SK-N-SH (cell line): ENCODE data around the gene WFIKKN1. TPM values are rescaled to one million over a fixed set of nuclear protein-coding genes. Genes with fewer than 3 reads are reported as not detected.

ENCODE experiments used
- CTCF ChIA-PET: fragments of 300-600, 350-600 bp; formaldehyde crosslinking; extraction: SDS; loops from one replicate; lab custom pipeline; 2021; lab: Yijun Ruan, JAX
- POLR2A ChIA-PET: fragments of 350-600 bp; sonication (Branson Sonifier 250); formaldehyde crosslinking; extraction: SDS; loops from one replicate; lab custom pipeline; 2020; ENCODE audit warnings: antibody characterized with exemption, inconsistent platforms; lab: Yijun Ruan, JAX
- DNase-seq: peaks from one replicate; pipeline ENCODE4 v3.0.0; 2012
- H2AFZ ChIP-seq: fragments of 200-600 bp; sonication (generic); 2 replicates; pipeline ENCODE4 v1.8.1; 2016; ENCODE audit warnings: antibody characterized with exemption, mild to moderate bottlenecking, low read depth
- H3F3A ChIP-seq: fragments of 200-600 bp; sonication (generic); replicated peaks from 2 replicates; pipeline ENCODE3; 2016; ENCODE audit warnings: antibody characterized with exemption, mild to moderate bottlenecking; ENCODE audit not compliant: insufficient read depth
- H3K27ac ChIP-seq, 2 experiments: fragments of 200-500 bp in 1 of 2; fragments of 200-600 bp in 1 of 2; sonication (Bioruptor generic) in 1 of 2; sonication (generic), shearing (Covaris generic) in 1 of 2; 2 replicates each; pipeline versions ENCODE4 v1.5.1 to v1.6.1; 2014 to 2016; ENCODE audit warnings: low read depth in 2 of 2, inconsistent platforms in 1 of 2, low read length in 1 of 2, mild to moderate bottlenecking in 1 of 2, mixed read lengths in 1 of 2
- H3K27me3 ChIP-seq: fragments of 200-600 bp; sonication (generic), shearing (Covaris generic); 2 replicates; pipeline ENCODE4 v1.6.1; 2016; ENCODE audit warnings: mixed run types; ENCODE audit not compliant: insufficient read depth
- H3K36me3 ChIP-seq, 2 experiments: fragments of 200-500 bp in 1 of 2; fragments of 200-600 bp in 1 of 2; sonication (Bioruptor generic) in 1 of 2; sonication (generic) in 1 of 2; replicated peaks in 1 of 2; 2 replicates each; pipeline versions ENCODE3 to v1.5.1; 2014 to 2016; ENCODE audit warnings: low read length in 1 of 2, mild to moderate bottlenecking in 1 of 2; ENCODE audit not compliant: insufficient read depth in 2 of 2, control insufficient read depth in 1 of 2
- H3K4me1 ChIP-seq, 2 experiments: fragments of 200-500 bp in 1 of 2; fragments of 200-600 bp in 1 of 2; sonication (Bioruptor generic) in 1 of 2; sonication (generic), shearing (Covaris generic) in 1 of 2; 2 replicates each; pipeline versions ENCODE4 v1.5.1 to v1.6.1; 2014 to 2016; ENCODE audit warnings: low read depth in 1 of 2, low read length in 1 of 2, mixed run types in 1 of 2; ENCODE audit not compliant: insufficient read depth in 2 of 2, control insufficient read depth in 1 of 2
- H3K4me2 ChIP-seq: fragments of 200-600 bp; sonication (generic), shearing (Covaris generic); 2 replicates; pipeline ENCODE4 v1.6.1; 2017; ENCODE audit warnings: mixed run types
- H3K4me3 ChIP-seq, 2 experiments: fragments of 200-500 bp in 1 of 2; fragments of 200-600 bp in 1 of 2; sonication (Bioruptor generic) in 1 of 2; sonication (generic), shearing (Covaris generic) in 1 of 2; 2 replicates each; pipeline versions ENCODE4 v1.5.1 to v1.8.1; 2014 to 2016; ENCODE audit warnings: low read depth in 2 of 2, inconsistent platforms in 1 of 2, low read length in 1 of 2, mild to moderate bottlenecking in 1 of 2, mixed read lengths in 1 of 2, moderate library complexity in 1 of 2
- H3K79me2 ChIP-seq: fragments of 200-600 bp; sonication (generic); 2 replicates; pipeline ENCODE4 v1.8.1; 2017; ENCODE audit warnings: mild to moderate bottlenecking; ENCODE audit not compliant: insufficient read depth
- H3K9ac ChIP-seq: fragments of 200-600 bp; sonication (generic); 2 replicates; pipeline ENCODE4 v1.6.1; 2017; ENCODE audit warnings: mixed run types
- H3K9me2 ChIP-seq: fragments of 200-600 bp; sonication (generic); 2 replicates; pipeline ENCODE4 v1.6.1; 2017; ENCODE audit warnings: mixed run types
- H3K9me3 ChIP-seq: fragments of 200-600 bp; sonication (generic); 2 replicates; pipeline ENCODE4 v1.6.1; 2017; ENCODE audit warnings: mixed run types, mild to moderate bottlenecking, moderate library complexity
- H4K20me1 ChIP-seq: fragments of 200-600 bp; sonication (generic); 2 replicates; pipeline ENCODE4 v1.6.1; 2017; ENCODE audit warnings: mild to moderate bottlenecking, mixed run types; ENCODE audit not compliant: insufficient read depth
- ELF1 ChIP-seq: IDR thresholded peaks from 2 replicates; pipeline ENCODE4 v1.4.0; 2012
- FOSL2 ChIP-seq: IDR thresholded peaks from 2 replicates; pipeline ENCODE4 v1.4.0; 2012; ENCODE audit warnings: low read depth, mild to moderate bottlenecking, moderate library complexity, borderline replicate concordance
- JUND ChIP-seq: IDR thresholded peaks from 2 replicates; pipeline ENCODE4 v1.4.0; 2012
- NFIC ChIP-seq: IDR thresholded peaks from 2 replicates; pipeline ENCODE4 v1.4.0; 2012; ENCODE audit warnings: borderline replicate concordance
- NRF1 ChIP-seq: IDR thresholded peaks from 2 replicates; pipeline ENCODE4 v1.6.1; 2012; ENCODE audit warnings: low read depth, mild to moderate bottlenecking, low read length
- RAD21 ChIP-seq: IDR thresholded peaks from 2 replicates; pipeline ENCODE4 v1.6.1; 2012; ENCODE audit warnings: mild to moderate bottlenecking, low read length
- SIN3A ChIP-seq: IDR thresholded peaks from 2 replicates; pipeline ENCODE4 v1.6.1; 2012; ENCODE audit warnings: low read depth, mild to moderate bottlenecking, low read length, moderate library complexity, borderline replicate concordance
- SMC3 ChIP-seq: IDR thresholded peaks from 2 replicates; pipeline ENCODE4 v1.6.1; 2012; ENCODE audit warnings: low read depth, low read length, improper control_type of control experiment
- TCF12 ChIP-seq: IDR thresholded peaks from 2 replicates; pipeline ENCODE4 v1.4.0; 2012
- WGBS: methylation state at CpG from one replicate; pipeline ENCODE4 v1.1.6; 2017; ENCODE audit warnings: low lambda C conversion rate; 5-methylcytosine and 5-hydroxymethylcytosine counted together
- polyA plus RNA-seq, 3 experiments: library from polyadenylated mRNA; depleted of rRNA; stranded (reverse); fragments of >200 nt; gene quantifications; 2 replicates each; pipeline ENCODE4 v1.2.3, GENCODE V29; 2012
- TF ChIP-seq, protein P1 (sequence below): IDR thresholded peaks from 2 replicates; pipeline ENCODE4; 2012
- TF ChIP-seq, protein P2 (sequence below): IDR thresholded peaks from 2 replicates; pipeline ENCODE4 v1.4.0; 2012; ENCODE audit warnings: low read depth

WFIKKN1 gene
- polyA plus RNA-seq, 1 of the 3 experiments (the other 2 are of a cell fraction), result 0.16 TPM

DNA sequence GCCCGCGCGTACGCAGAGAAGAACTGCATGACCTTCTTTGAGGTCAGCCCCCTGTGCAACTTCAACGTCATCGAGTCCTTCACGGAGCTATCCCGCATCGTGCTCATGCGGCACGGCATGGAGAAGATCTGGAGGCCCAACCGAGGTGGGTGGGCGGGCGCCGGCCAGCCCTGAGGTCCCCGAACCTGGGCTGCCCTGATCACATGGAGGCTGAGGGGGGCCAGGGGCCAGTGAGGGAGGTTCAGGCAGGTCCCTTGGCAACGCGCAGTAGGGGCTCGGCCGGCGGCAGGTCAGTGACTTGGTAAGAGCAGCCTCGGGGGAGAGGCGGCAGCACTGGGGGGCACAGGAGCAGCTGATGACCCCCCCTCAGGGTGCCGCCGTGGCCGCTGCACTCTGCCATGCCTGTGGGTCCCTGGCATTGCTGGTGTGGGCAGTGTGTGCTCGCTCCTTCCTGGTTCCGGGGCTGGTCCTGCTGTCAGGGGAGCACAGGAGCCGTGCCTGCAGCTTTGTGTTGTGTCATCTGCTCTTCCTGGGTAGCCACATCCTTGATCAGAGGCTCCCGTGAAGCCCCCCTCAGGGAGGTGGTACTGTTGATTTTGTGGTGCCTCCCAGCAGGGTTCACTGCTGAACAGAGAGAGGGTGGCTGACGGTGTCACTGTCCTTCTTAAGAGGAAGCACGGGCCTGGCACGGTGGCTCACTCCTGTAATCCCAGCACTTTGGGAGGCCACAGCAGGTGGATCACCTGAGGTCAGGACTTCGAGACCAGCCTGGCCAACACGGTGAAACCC is 4.6 kb upstream of the WFIKKN1 start:
- peak overlapping the region; percentile 28; the same call in 1 of the 2 replicates for H3K9ac ChIP-seq
- peaks cover 5% of the 10 kb centered on the region; the same call in 1 of the 2 replicates for H3K79me2 ChIP-seq
- H3K36me3 ChIP-seq, result peaks cover 0 to 3% of the 10 kb centered on the region in 2 experiments
- H2AFZ ChIP-seq, result no peak overlapping the region
- H3K27ac ChIP-seq, result peak overlapping the region in 1 of 2 experiments; percentile 91; a peak in 2 of 4 replicates
- no peaks in the 10 kb centered on the region for H3K9me3 ChIP-seq
- ChIA-PET POLR2A (no interaction called here), CTCF (interaction anchor here (2.6 kb wide), 1 partner anchor 22 kb away, joined by 12 read pairs; no protein-coding TSS in a partner anchor)
- 95% methylated on average over 25 of the region's 35 CpGs for WGBS
- H3K4me3 ChIP-seq, result no peak overlapping the region
- no peaks in the 10 kb centered on the region for H4K20me1 ChIP-seq
- H3K27me3 ChIP-seq, result no peaks in the 10 kb centered on the region
- peaks cover 10 to 37% of the 10 kb centered on the region in 2 experiments; a peak in 3 of 4 replicates for H3K4me1 ChIP-seq
- H3K4me2 ChIP-seq, result peak overlapping the region; percentile 45; the same call in 1 of the 2 replicates
- no peak for DNase-seq
- TF ChIP-seq SMC3, result no peak
- no peaks in the 10 kb centered on the region for H3K9me2 ChIP-seq
- H3F3A ChIP-seq, result peaks cover 5% of the 10 kb centered on the region

DNA sequence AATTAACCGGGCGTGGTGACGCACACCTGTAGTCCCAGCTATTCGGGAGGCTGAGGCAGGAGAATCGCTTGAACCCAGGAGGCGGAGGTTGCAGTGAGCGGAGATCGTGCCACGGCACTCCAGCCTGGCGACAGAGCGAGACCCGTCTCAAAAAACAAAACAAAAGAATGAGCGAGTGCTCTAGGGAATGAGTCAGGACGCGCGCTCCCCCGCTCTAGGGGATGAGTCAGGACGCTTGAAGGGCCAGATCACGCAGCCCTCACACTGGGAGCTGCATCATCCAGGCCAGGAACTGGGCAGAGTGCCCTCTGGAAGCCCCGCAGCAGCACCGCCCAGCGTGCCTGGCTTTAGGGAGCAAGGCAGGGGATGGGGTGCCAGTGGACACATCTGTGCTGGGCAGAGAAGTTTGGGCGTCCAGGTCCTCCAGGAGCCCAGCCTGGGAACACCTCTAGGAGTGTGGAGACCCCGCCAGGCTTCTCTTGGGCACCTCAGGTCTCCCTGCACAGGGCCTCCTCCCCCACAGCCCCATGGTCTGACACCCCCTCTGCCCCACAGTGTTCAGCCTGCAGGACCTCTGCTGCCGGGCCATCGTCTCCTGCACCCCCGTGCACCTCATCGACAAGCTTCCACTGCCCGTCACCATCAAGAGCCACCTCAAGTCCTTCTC is 3.9 kb upstream of the WFIKKN1 start:
- Histone ChIP-seq H3K9me3 (no peaks in the 10 kb centered on the region), H3K9me2 (no peaks in the 10 kb centered on the region), H4K20me1 (no peaks in the 10 kb centered on the region), H3K79me2 (peaks cover 5% of the 10 kb centered on the region; the same call in 1 of the 2 replicates), H3K4me3 (no peak overlapping the region), H3K36me3 (peaks cover 0 to 3% of the 10 kb centered on the region in 2 experiments), H3F3A (peaks cover 5% of the 10 kb centered on the region), H2AFZ (no peak overlapping the region), H3K4me1 (peaks cover 10 to 39% of the 10 kb centered on the region in 2 experiments; a peak in 3 of 4 replicates), H3K9ac (peak overlapping the region; percentile 28; the same call in 1 of the 2 replicates), H3K27ac (peak overlapping the region in 1 of 2 experiments; percentile 91; a peak in 2 of 4 replicates), H3K27me3 (no peaks in the 10 kb centered on the region), H3K4me2 (peak overlapping the region; percentile 45; the same call in 1 of the 2 replicates)
- POLR2A ChIA-PET, result no interaction called here
- TF ChIP-seq SIN3A, result no peak
- TF ChIP-seq ELF1, result no peak
- TF ChIP-seq TCF12, result peak; percentile 42; the same call in 1 of the 2 replicates
- peak; percentile 85; the same call in 1 of the 2 replicates for TF ChIP-seq JUND
- no peak for TF ChIP-seq NRF1
- TF ChIP-seq NFIC, result peak; percentile 85
- TF ChIP-seq, protein P1, sequence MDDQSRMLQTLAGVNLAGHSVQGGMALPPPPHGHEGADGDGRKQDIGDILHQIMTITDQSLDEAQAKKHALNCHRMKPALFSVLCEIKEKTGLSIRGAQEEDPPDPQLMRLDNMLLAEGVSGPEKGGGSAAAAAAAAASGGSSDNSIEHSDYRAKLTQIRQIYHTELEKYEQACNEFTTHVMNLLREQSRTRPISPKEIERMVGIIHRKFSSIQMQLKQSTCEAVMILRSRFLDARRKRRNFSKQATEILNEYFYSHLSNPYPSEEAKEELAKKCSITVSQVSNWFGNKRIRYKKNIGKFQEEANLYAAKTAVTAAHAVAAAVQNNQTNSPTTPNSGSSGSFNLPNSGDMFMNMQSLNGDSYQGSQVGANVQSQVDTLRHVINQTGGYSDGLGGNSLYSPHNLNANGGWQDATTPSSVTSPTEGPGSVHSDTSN, result peak; percentile 31; the same call in 1 of the 2 replicates
- peak; percentile 97 for TF ChIP-seq FOSL2
- TF ChIP-seq RAD21, result no peak
- TF ChIP-seq, protein P2, sequence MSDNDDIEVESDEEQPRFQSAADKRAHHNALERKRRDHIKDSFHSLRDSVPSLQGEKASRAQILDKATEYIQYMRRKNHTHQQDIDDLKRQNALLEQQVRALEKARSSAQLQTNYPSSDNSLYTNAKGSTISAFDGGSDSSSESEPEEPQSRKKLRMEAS, result peak; percentile 86
- DNase-seq, result no peak
- CTCF ChIA-PET, result interaction anchor here (0.9 to 2.6 kb wide), 2 partner anchors 9 to 21 kb away, joined by 3 to 12 read pairs; partner anchors contain the start of gene METTL26
- 41% methylated on average over 23 of the region's 29 CpGs for WGBS
